ENCODE data around the gene ANKLE2.

Gene ANKLE2

DNA sequence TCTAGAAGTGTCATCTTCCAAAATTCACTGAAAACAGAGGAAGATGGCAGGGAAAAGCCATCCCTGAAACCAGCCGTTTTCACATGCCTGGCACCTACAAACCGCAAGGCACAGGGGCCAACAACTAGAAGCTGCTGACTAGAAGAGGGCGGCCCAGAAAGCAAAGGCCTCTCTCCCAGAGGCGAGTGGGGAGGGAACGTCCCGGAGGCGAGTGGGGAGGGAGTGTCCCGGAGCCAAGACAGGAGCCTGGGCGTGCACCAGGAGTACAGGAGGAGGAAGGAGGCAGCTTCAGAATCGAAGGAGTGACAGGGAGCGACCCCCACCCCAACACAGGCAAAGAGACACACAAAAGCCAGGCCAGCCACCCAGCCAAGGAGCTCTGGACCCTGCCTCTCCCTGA is 21.0 kb downstream of the ANKLE2 start:
- no peak for TF ChIP-seq TAF1 (IDR thresholded peaks at IDR 0.05; ENCODE audit: borderline replicate concordance, insufficient read depth, low read length)
- no peak for TF ChIP-seq SIN3A (IDR thresholded peaks at IDR 0.05; ENCODE audit: borderline replicate concordance, insufficient read depth, low read length)

DNA sequence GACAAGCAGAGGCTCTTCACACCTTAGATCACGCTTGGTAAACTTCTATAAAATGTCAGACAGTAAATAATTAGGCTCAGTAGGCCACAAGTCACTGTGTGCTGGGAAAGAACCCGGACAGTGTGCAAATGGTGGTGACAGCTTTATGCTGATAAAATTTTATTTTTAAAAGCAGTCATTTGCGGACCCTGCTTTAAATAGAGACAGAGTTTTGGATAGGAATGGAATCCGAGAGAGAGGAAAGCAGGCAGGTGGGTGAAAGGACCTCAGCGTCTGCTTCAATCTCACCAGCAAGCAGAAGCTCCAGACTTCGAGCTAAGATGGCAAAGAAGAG is 21.4 kb downstream of the ANKLE2 start:
- no peak for TF ChIP-seq POLR2AphosphoS5 (IDR thresholded peaks at IDR 0.05; ENCODE audit: low read depth, low read length)
- TF ChIP-seq, protein P1, sequence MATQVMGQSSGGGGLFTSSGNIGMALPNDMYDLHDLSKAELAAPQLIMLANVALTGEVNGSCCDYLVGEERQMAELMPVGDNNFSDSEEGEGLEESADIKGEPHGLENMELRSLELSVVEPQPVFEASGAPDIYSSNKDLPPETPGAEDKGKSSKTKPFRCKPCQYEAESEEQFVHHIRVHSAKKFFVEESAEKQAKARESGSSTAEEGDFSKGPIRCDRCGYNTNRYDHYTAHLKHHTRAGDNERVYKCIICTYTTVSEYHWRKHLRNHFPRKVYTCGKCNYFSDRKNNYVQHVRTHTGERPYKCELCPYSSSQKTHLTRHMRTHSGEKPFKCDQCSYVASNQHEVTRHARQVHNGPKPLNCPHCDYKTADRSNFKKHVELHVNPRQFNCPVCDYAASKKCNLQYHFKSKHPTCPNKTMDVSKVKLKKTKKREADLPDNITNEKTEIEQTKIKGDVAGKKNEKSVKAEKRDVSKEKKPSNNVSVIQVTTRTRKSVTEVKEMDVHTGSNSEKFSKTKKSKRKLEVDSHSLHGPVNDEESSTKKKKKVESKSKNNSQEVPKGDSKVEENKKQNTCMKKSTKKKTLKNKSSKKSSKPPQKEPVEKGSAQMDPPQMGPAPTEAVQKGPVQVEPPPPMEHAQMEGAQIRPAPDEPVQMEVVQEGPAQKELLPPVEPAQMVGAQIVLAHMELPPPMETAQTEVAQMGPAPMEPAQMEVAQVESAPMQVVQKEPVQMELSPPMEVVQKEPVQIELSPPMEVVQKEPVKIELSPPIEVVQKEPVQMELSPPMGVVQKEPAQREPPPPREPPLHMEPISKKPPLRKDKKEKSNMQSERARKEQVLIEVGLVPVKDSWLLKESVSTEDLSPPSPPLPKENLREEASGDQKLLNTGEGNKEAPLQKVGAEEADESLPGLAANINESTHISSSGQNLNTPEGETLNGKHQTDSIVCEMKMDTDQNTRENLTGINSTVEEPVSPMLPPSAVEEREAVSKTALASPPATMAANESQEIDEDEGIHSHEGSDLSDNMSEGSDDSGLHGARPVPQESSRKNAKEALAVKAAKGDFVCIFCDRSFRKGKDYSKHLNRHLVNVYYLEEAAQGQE (IDR thresholded peaks at IDR 0.05; ENCODE audit: insufficient read depth in 1 of 2, low read depth in 2 of 2, low read length in 2 of 2) = no peak
- no peak for TF ChIP-seq TAF1 (IDR thresholded peaks at IDR 0.05; ENCODE audit: borderline replicate concordance, insufficient read depth, low read length)
- no peak for TF ChIP-seq SIN3A (IDR thresholded peaks at IDR 0.05; ENCODE audit: borderline replicate concordance, insufficient read depth, low read length)
- no peak for TF ChIP-seq FOXP2 (optimal IDR thresholded peaks at IDR 0.05; ENCODE audit: borderline replicate concordance, extremely low read depth, extremely low read length, insufficient read depth)

DNA sequence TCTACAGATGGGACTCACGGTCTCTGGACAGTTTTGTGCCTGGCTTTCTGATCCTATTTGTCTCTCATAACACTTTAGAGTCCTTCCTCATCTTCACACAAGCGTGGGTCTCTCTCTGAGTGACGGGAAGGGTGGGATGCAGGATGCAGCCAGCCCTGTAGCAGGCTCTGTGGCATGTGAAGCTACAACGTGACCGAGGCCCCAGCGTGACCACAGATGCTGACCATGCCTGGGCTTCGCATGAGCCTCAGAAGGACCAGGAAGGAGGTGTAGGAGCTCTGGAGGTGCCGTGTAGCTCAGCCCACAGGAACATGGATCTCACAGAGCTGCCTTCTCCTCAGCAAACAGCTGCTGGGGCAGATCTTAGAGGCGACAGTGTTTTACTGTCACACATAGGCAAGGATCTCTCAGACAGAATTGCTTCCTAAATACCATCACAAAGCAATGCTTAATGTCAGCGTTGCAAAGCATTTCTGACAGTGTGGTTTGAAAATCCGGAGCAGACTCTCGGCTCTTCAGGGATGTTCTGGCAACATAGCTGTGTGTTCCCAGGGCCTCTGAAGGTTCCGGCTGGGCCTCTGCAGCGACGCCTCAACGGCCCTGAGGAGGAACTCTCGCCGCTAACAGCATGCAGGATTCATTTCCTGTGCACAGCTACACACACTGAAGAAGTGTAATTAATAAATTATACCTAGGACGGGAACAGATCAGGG is 21.9 kb downstream of the ANKLE2 start:
- TF ChIP-seq, protein P1 (IDR thresholded peaks at IDR 0.05; ENCODE audit: insufficient read depth in 1 of 2, low read depth in 2 of 2, low read length in 2 of 2) = no peak
- TF ChIP-seq POLR2AphosphoS5 (IDR thresholded peaks at IDR 0.05; ENCODE audit: low read depth, low read length) (no peak), FOXP2 (optimal IDR thresholded peaks at IDR 0.05; ENCODE audit: borderline replicate concordance, extremely low read depth, extremely low read length, insufficient read depth) (no peak), SIN3A (IDR thresholded peaks at IDR 0.05; ENCODE audit: borderline replicate concordance, insufficient read depth, low read length) (no peak), TAF1 (IDR thresholded peaks at IDR 0.05; ENCODE audit: borderline replicate concordance, insufficient read depth, low read length) (no peak)

DNA sequence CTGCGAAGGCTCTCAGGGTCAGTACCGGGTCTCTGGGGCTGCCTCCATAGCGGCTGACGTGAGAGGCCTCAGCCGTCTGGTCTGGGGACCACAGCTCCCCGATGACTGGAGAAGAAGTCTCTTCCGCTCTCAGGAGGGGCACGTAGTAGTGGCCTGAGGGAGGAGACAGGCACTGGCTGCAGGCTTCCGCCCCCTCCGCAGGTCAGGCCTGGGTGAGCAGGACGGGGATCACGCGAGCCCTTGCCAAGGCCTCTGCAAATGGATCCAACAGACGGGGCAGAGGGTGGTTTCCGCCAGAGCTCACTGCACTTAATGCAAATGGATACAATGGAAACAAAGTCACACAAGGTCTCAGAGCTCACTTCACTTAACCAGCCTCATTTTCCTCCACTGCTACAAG is 24.7 kb downstream of the ANKLE2 start:
- TF ChIP-seq, protein P1 (IDR thresholded peaks at IDR 0.05; ENCODE audit: insufficient read depth in 1 of 2, low read depth in 2 of 2, low read length in 2 of 2) = no peak
- TF ChIP-seq POLR2AphosphoS5 (IDR thresholded peaks at IDR 0.05; ENCODE audit: low read depth, low read length) (no peak), SIN3A (IDR thresholded peaks at IDR 0.05; ENCODE audit: borderline replicate concordance, insufficient read depth, low read length) (no peak), TAF1 (IDR thresholded peaks at IDR 0.05; ENCODE audit: borderline replicate concordance, insufficient read depth, low read length) (no peak), FOXP2 (optimal IDR thresholded peaks at IDR 0.05; ENCODE audit: borderline replicate concordance, extremely low read depth, extremely low read length, insufficient read depth) (no peak)

DNA sequence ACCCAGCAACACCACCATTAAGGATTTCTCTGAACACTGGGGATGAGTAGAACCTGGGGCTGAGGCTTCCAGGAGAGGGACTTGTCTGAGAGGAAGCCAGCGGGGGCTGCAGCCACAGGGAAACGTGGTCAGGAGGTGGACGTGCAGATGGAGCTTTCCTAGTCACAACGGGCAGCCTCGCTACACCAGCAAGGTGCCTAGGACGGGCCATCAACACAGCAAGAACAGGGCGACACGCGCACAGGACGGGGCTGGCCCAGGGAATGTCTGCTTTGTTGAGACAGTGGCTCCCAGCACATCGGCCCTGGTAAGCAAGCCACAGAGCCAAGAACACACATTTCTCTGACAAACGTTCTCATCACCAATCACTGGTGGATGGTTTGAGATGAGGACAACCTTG is 25.3 kb downstream of the ANKLE2 start:
- TF ChIP-seq FOXP2 (optimal IDR thresholded peaks at IDR 0.05; ENCODE audit: borderline replicate concordance, extremely low read depth, extremely low read length, insufficient read depth) (no peak), TAF1 (IDR thresholded peaks at IDR 0.05; ENCODE audit: borderline replicate concordance, insufficient read depth, low read length) (no peak)

DNA sequence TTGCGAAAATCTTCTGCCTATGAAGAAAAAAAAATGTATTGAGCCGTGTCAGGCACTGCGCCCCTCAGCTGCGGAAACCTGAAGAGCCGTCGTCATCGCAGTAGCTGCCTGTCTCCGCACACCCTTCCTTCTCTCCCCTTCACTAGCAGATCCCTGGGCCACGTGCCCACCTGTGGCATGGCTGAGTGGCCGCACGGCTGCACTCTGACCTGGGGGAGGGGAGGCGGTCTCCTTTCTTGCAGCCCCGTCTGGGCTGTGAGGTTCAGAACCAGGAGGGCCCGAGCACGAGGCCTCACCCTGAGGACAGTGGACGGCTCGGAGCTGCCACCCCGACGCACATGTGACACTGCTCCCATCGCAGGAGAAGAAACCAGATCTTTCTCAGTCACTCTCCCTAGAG is 26.1 kb downstream of the ANKLE2 start:
- TF ChIP-seq, protein P1 (IDR thresholded peaks at IDR 0.05; ENCODE audit: insufficient read depth in 1 of 2, low read depth in 2 of 2, low read length in 2 of 2) = no peak
- TF ChIP-seq POLR2AphosphoS5 (IDR thresholded peaks at IDR 0.05; ENCODE audit: low read depth, low read length) (no peak), FOXP2 (optimal IDR thresholded peaks at IDR 0.05; ENCODE audit: borderline replicate concordance, extremely low read depth, extremely low read length, insufficient read depth) (no peak), TAF1 (IDR thresholded peaks at IDR 0.05; ENCODE audit: borderline replicate concordance, insufficient read depth, low read length) (no peak), SIN3A (IDR thresholded peaks at IDR 0.05; ENCODE audit: borderline replicate concordance, insufficient read depth, low read length) (no peak)

Data from PFSK-1 (cell line).